Cardiac muscle cell (in vitro differentiated cells and primary cell): ENCODE data around the gene SPATS2L. TPM values are rescaled to one million over a fixed set of nuclear protein-coding genes. Genes with fewer than 3 reads are reported as not detected.

Experiments
- DNase-seq, 2 donors: peaks; one replicate each; pipeline versions ENCODE4 v3.0.0 to v3.0.0-alpha.2; 2010 to 2017; ENCODE audit warnings: low read depth in 1 of 2, low spot score in 1 of 2
- H3K27ac ChIP-seq: fragments of 200-600 bp; sonication (generic); 2 replicates; pipeline ENCODE4 v1.5.1; 2016
- H3K27me3 ChIP-seq: fragments of 200-600 bp; sonication (generic); 2 replicates; pipeline ENCODE4 v1.6.0; 2016; ENCODE audit warnings: control low read depth
- H3K36me3 ChIP-seq: fragments of 200-600 bp; sonication (generic); 2 replicates; pipeline ENCODE4 v1.5.1; 2016; ENCODE audit warnings: control low read depth
- H3K4me1 ChIP-seq: fragments of 200-600 bp; sonication (generic); 2 replicates; pipeline ENCODE4 v1.8.1; 2017; ENCODE audit warnings: low read depth, mild to moderate bottlenecking, mixed run types
- H3K4me3 ChIP-seq: fragments of 200-600 bp; sonication (generic); 2 replicates; pipeline ENCODE4 v1.5.1; 2016; ENCODE audit warnings: mild to moderate bottlenecking
- H3K9me3 ChIP-seq: fragments of 200-600 bp; sonication (generic); 2 replicates; pipeline ENCODE4 v1.5.1; 2017; ENCODE audit warnings: low read depth, mild to moderate bottlenecking, control low read depth
- CTCF ChIP-seq: IDR thresholded peaks from 2 replicates; pipeline ENCODE4 v1.5.1; 2012; ENCODE audit warnings: low read depth, mild to moderate bottlenecking, low read length
- polyA plus RNA-seq: library from polyadenylated mRNA; unstranded; fragments of >200 nt; fragmentation: Nextera tagmentation; extraction: Ambion mirVana; gene quantifications from 2 replicates; pipeline ENCODE4 v1.2.1, GENCODE V29; 2016
- total RNA-seq: library from RNA; depleted of rRNA; stranded (reverse); fragments of >200 nt; gene quantifications from 2 replicates; pipeline ENCODE4 v1.2.3, GENCODE V29; 2016

Gene SPATS2L
- total and polyA plus RNA-seq, 2 experiments from 2014 or later = 20.0 to 37.4 TPM

- TF ChIP-seq CTCF = peak; percentile 49
- H3K27ac ChIP-seq = no peak overlapping the region
Measured at GRCh38 chr2:200471324-200471848, 164.9 kb downstream of the SPATS2L start.

GRCh38 chr2:200471928-200472645 is 165.6 kb downstream of the SPATS2L start:
- H3K4me3 ChIP-seq = no peak overlapping the region
- no peaks in the 10 kb centered on the region for H3K4me1 ChIP-seq
- TF ChIP-seq CTCF = no peak
- H3K27ac ChIP-seq = no peak overlapping the region
- peaks cover 3% of the 10 kb centered on the region for H3K36me3 ChIP-seq
- no peak for DNase-seq
- no peaks in the 10 kb centered on the region for H3K9me3 ChIP-seq
- H3K27me3 ChIP-seq = no peaks in the 10 kb centered on the region

More at GRCh38 chr2:200471324-200471848, 164.9 kb downstream of the SPATS2L start:
- Histone ChIP-seq H3K4me1 (no peaks in the 10 kb centered on the region), H3K4me3 (no peak overlapping the region), H3K36me3 (peaks cover 3% of the 10 kb centered on the region), H3K9me3 (no peaks in the 10 kb centered on the region), H3K27me3 (no peaks in the 10 kb centered on the region)
- peak; percentile 34 to 42 for DNase-seq

- no peaks in the 10 kb centered on the region for H3K4me1 ChIP-seq
- no peak for TF ChIP-seq CTCF
- no peak for DNase-seq
- H3K36me3 ChIP-seq = peaks cover 3% of the 10 kb centered on the region
- H3K27ac ChIP-seq = no peak overlapping the region
- H3K9me3 ChIP-seq = no peaks in the 10 kb centered on the region
- H3K27me3 ChIP-seq = no peaks in the 10 kb centered on the region
- H3K4me3 ChIP-seq = no peak overlapping the region
Measured at GRCh38 chr2:200472853-200473464, 166.5 kb downstream of the SPATS2L start.

- no peak for TF ChIP-seq CTCF
- Histone ChIP-seq H3K27ac (no peak overlapping the region), H3K27me3 (no peaks in the 10 kb centered on the region), H3K4me1 (no peaks in the 10 kb centered on the region), H3K9me3 (no peaks in the 10 kb centered on the region), H3K36me3 (no peaks in the 10 kb centered on the region), H3K4me3 (no peak overlapping the region)
- DNase-seq = no peak
Measured at GRCh38 chr2:200475795-200476194, 169.3 kb downstream of the SPATS2L start.

GRCh38 chr2:200476836-200477235 is 170.3 kb downstream of the SPATS2L start:
- Histone ChIP-seq H3K4me3 (no peak overlapping the region), H3K27me3 (no peaks in the 10 kb centered on the region), H3K9me3 (no peaks in the 10 kb centered on the region), H3K4me1 (no peaks in the 10 kb centered on the region), H3K36me3 (no peaks in the 10 kb centered on the region), H3K27ac (no peak overlapping the region)
- no peak for TF ChIP-seq CTCF
- DNase-seq = no peak
